ENCODE measurements around the gene ATP2A2. TPM values are rescaled to one million over a fixed set of nuclear protein-coding genes. Genes with fewer than 3 reads are reported as not detected.
"Not testable (repeated sequence)": the region's sequence is repeated elsewhere in the genome, so short reads cannot be mapped to it uniquely, and the experiment has no call there.

ATP2A2 gene
- total RNA-seq, 1 donor from 2014 or later, result 213 TPM

GRCh38 chr12:110354172-110354780, 73.2 kb downstream of the ATP2A2 start:
- Mint-ChIP-seq H3K36me3 (ENCODE audit: low read depth) (peaks cover 17% of the 10 kb centered on the region), H3K27ac (peak overlapping the region; percentile 5), H3K27me3 (ENCODE audit: low read depth) (no peaks in the 10 kb centered on the region), H3K4me1 (ENCODE audit: low read depth) (peaks cover 33% of the 10 kb centered on the region), H3K4me3 (ENCODE audit: low read depth) (no peak overlapping the region), H3K9me3 (no peaks in the 10 kb centered on the region)
- DNase-seq (ENCODE audit: low spot score), result no peak
- intact Hi-C loops (cut with micrococcal nuclease), result loop anchor here (5.0 kb wide), 2 partner anchors 42 to 72 kb away; partner anchors contain the start of gene ATP2A2

GRCh38 chr12:110355073-110355472, 74.0 kb downstream of the ATP2A2 start:
- Mint-ChIP-seq H3K27ac (no peak overlapping the region), H3K36me3 (ENCODE audit: low read depth) (peaks cover 11% of the 10 kb centered on the region), H3K4me1 (ENCODE audit: low read depth) (peaks cover 25% of the 10 kb centered on the region), H3K27me3 (ENCODE audit: low read depth) (no peaks in the 10 kb centered on the region), H3K4me3 (ENCODE audit: low read depth) (no peak overlapping the region), H3K9me3 (no peaks in the 10 kb centered on the region)
- DNase-seq (ENCODE audit: low spot score), result no peak
- intact Hi-C loops (cut with micrococcal nuclease), result loop anchor here (1.0 kb wide), 1 partner anchor 76 kb away; no protein-coding TSS in a partner anchor

GRCh38 chr12:110358384-110359097, 77.5 kb downstream of the ATP2A2 start:
- intact Hi-C loops (cut with micrococcal nuclease); H3K36me3 Mint-ChIP-seq (ENCODE audit: low read depth); H3K9me3 Mint-ChIP-seq; H3K4me3 Mint-ChIP-seq (ENCODE audit: low read depth); H3K27ac Mint-ChIP-seq; DNase-seq (ENCODE audit: low spot score); H3K27me3 Mint-ChIP-seq (ENCODE audit: low read depth): not testable (repeated sequence)
- peaks cover 15% of the 10 kb centered on the region for H3K4me1 Mint-ChIP-seq (ENCODE audit: low read depth)

GRCh38 chr12:110361216-110361615, 80.2 kb downstream of the ATP2A2 start:
- intact Hi-C loops (cut with micrococcal nuclease), result no loop called here
- no peaks in the 10 kb centered on the region for H3K4me1 Mint-ChIP-seq (ENCODE audit: low read depth)
- H3K27me3 Mint-ChIP-seq (ENCODE audit: low read depth), result no peaks in the 10 kb centered on the region
- no peak overlapping the region for H3K27ac Mint-ChIP-seq
- no peak overlapping the region for H3K4me3 Mint-ChIP-seq (ENCODE audit: low read depth)
- H3K36me3 Mint-ChIP-seq (ENCODE audit: low read depth), result no peaks in the 10 kb centered on the region
- H3K9me3 Mint-ChIP-seq, result no peaks in the 10 kb centered on the region
- DNase-seq (ENCODE audit: low spot score), result no peak

GRCh38 chr12:110365489-110366320, 84.7 kb downstream of the ATP2A2 start:
- Mint-ChIP-seq H3K4me1 (ENCODE audit: low read depth) (no peaks in the 10 kb centered on the region), H3K9me3 (no peaks in the 10 kb centered on the region), H3K27ac (no peak overlapping the region), H3K27me3 (ENCODE audit: low read depth) (no peaks in the 10 kb centered on the region), H3K4me3 (ENCODE audit: low read depth) (no peak overlapping the region), H3K36me3 (ENCODE audit: low read depth) (peaks cover 4% of the 10 kb centered on the region)
- no peak for DNase-seq (ENCODE audit: low spot score)
- intact Hi-C loops (cut with micrococcal nuclease), result no loop called here

- no peaks in the 10 kb centered on the region for H3K4me1 Mint-ChIP-seq (ENCODE audit: low read depth)
- no peaks in the 10 kb centered on the region for H3K9me3 Mint-ChIP-seq
- peaks cover 4% of the 10 kb centered on the region for H3K36me3 Mint-ChIP-seq (ENCODE audit: low read depth)
- H3K27me3 Mint-ChIP-seq (ENCODE audit: low read depth), result no peaks in the 10 kb centered on the region
- H3K4me3 Mint-ChIP-seq (ENCODE audit: low read depth), result no peak overlapping the region
- H3K27ac Mint-ChIP-seq, result no peak overlapping the region
- no peak for DNase-seq (ENCODE audit: low spot score)
- intact Hi-C loops (cut with micrococcal nuclease), result no loop called here
Measured at GRCh38 chr12:110366321-110367142, 85.5 kb downstream of the ATP2A2 start.

- Mint-ChIP-seq H3K36me3 (ENCODE audit: low read depth) (peaks cover 4% of the 10 kb centered on the region), H3K4me3 (ENCODE audit: low read depth) (no peak overlapping the region), H3K27ac (no peak overlapping the region), H3K27me3 (ENCODE audit: low read depth) (no peaks in the 10 kb centered on the region), H3K9me3 (no peaks in the 10 kb centered on the region), H3K4me1 (ENCODE audit: low read depth) (no peaks in the 10 kb centered on the region)
- DNase-seq (ENCODE audit: low spot score), result no peak
- intact Hi-C loops (cut with micrococcal nuclease), result no loop called here
Measured at GRCh38 chr12:110367181-110367864, 86.3 kb downstream of the ATP2A2 start.

GRCh38 chr12:110369992-110370391, 88.9 kb downstream of the ATP2A2 start:
- Mint-ChIP-seq H3K9me3 (no peaks in the 10 kb centered on the region), H3K36me3 (ENCODE audit: low read depth) (peaks cover 28% of the 10 kb centered on the region), H3K27me3 (ENCODE audit: low read depth) (no peaks in the 10 kb centered on the region), H3K4me3 (ENCODE audit: low read depth) (no peak overlapping the region), H3K4me1 (ENCODE audit: low read depth) (no peaks in the 10 kb centered on the region), H3K27ac (no peak overlapping the region)
- no peak for DNase-seq (ENCODE audit: low spot score)
- intact Hi-C loops (cut with micrococcal nuclease), result no loop called here

- intact Hi-C loops (cut with micrococcal nuclease), result no loop called here
- H3K4me3 Mint-ChIP-seq (ENCODE audit: low read depth), result no peak overlapping the region
- peaks cover 34% of the 10 kb centered on the region for H3K36me3 Mint-ChIP-seq (ENCODE audit: low read depth)
- H3K4me1 Mint-ChIP-seq (ENCODE audit: low read depth), result no peaks in the 10 kb centered on the region
- DNase-seq (ENCODE audit: low spot score), result no peak
- no peaks in the 10 kb centered on the region for H3K27me3 Mint-ChIP-seq (ENCODE audit: low read depth)
- H3K27ac Mint-ChIP-seq, result no peak overlapping the region
- no peaks in the 10 kb centered on the region for H3K9me3 Mint-ChIP-seq
Measured at GRCh38 chr12:110370732-110371231, 89.7 kb downstream of the ATP2A2 start.

GRCh38 chr12:110371408-110372055, 90.5 kb downstream of the ATP2A2 start:
- no peak overlapping the region for H3K4me3 Mint-ChIP-seq (ENCODE audit: low read depth)
- DNase-seq (ENCODE audit: low spot score), result no peak
- no peaks in the 10 kb centered on the region for H3K4me1 Mint-ChIP-seq (ENCODE audit: low read depth)
- intact Hi-C loops (cut with micrococcal nuclease), result no loop called here
- H3K36me3 Mint-ChIP-seq (ENCODE audit: low read depth), result peaks cover 38% of the 10 kb centered on the region
- H3K27ac Mint-ChIP-seq, result no peak overlapping the region
- H3K9me3 Mint-ChIP-seq, result no peaks in the 10 kb centered on the region
- H3K27me3 Mint-ChIP-seq (ENCODE audit: low read depth), result no peaks in the 10 kb centered on the region

GRCh38 chr12:110372056-110372425, 91.0 kb downstream of the ATP2A2 start:
- Mint-ChIP-seq H3K36me3 (ENCODE audit: low read depth) (peaks cover 39% of the 10 kb centered on the region), H3K9me3 (no peaks in the 10 kb centered on the region), H3K27me3 (ENCODE audit: low read depth) (no peaks in the 10 kb centered on the region), H3K4me1 (ENCODE audit: low read depth) (no peaks in the 10 kb centered on the region), H3K27ac (no peak overlapping the region), H3K4me3 (ENCODE audit: low read depth) (no peak overlapping the region)
- intact Hi-C loops (cut with micrococcal nuclease), result no loop called here
- no peak for DNase-seq (ENCODE audit: low spot score)

All from activated T-helper 2 cell treated with anti-CD3 and anti-CD28 coated beads, Interferon-gamma antibody, Interleukin-2, Interleukin-4, amounts not matched to agents 10 μg/mL and 5 μg/mL and 100 μg/mL, durations not matched to agents 14 hours and 24 hours and 36 hours (primary cell).